HEK293T (cell line): ENCODE results near the gene ANXA2.

ENCODE experiments used
- ARNT ChIP-seq: fragments of 450-650 bp; IDR thresholded peaks from 2 replicates; pipeline ENCODE4 v1.6.1; 2017; ENCODE audit warnings: mild to moderate bottlenecking
- BHLHE40 ChIP-seq: fragments of 450-650 bp; IDR thresholded peaks from 2 replicates; pipeline ENCODE4 v1.6.1; 2016; ENCODE audit warnings: mild to moderate bottlenecking, moderate library complexity, borderline replicate concordance
- ELF4 ChIP-seq: fragments of 450-650 bp; IDR thresholded peaks from 2 replicates; pipeline ENCODE4 v1.6.1; 2017; ENCODE audit warnings: antibody characterized with exemption
- FOXK2 ChIP-seq: fragments of 450-650 bp; IDR thresholded peaks from 2 replicates; pipeline ENCODE4 v1.6.1; 2016; ENCODE audit warnings: mild to moderate bottlenecking
- HDGF ChIP-seq: fragments of 450-650 bp; IDR thresholded peaks from 2 replicates; pipeline ENCODE4 v1.6.1; 2017; ENCODE audit warnings: antibody characterized with exemption, borderline replicate concordance
- LEF1 ChIP-seq: fragments of 450-650 bp; IDR thresholded peaks from 2 replicates; pipeline ENCODE4 v1.6.1; 2017; ENCODE audit warnings: mild to moderate bottlenecking, borderline replicate concordance
- SP1 ChIP-seq: fragments of 450-650 bp; IDR thresholded peaks from 2 replicates; pipeline ENCODE4 v1.6.1; 2017
- SUZ12 ChIP-seq: fragments of 450-650 bp; IDR thresholded peaks from 2 replicates; pipeline ENCODE4 v1.6.1; 2016; ENCODE audit warnings: mild to moderate bottlenecking
- TARDBP ChIP-seq: fragments of 450-650 bp; IDR thresholded peaks from 2 replicates; pipeline ENCODE4 v1.6.1; 2016
- ZNF384 ChIP-seq: fragments of 450-650 bp; IDR thresholded peaks from 2 replicates; pipeline ENCODE4 v1.6.1; 2016

- no peak for TF ChIP-seq ELF4
- no peak for TF ChIP-seq SP1
- TF ChIP-seq HDGF, result no peak
- TF ChIP-seq LEF1, result no peak
- TF ChIP-seq ZNF384, result no peak
- no peak for TF ChIP-seq ARNT
- TF ChIP-seq BHLHE40, result no peak
- no peak for TF ChIP-seq FOXK2
- TF ChIP-seq SUZ12, result no peak
- TF ChIP-seq TARDBP, result no peak
These were observed 25.8 kb upstream of the ANXA2 start for GRCh38 chr15:60423537-60423936.
